ENCODE data around the gene SKI.

GRCh38 chr1:2258122-2258681 is 30.1 kb downstream of the SKI start:
- TF ChIP-seq POLR2A (IDR thresholded peaks at IDR 0.05) = no peak
- TF ChIP-seq CTCF (IDR thresholded peaks at IDR 0.05) = no peak
- no peak for TF ChIP-seq POLR2AphosphoS5 (IDR thresholded peaks at IDR 0.05)

All from upper lobe of left lung (tissue), 4 donors.